HG03342 (cell line): ENCODE measurements around the gene ALDH1L1.

ENCODE experiments used
- ATAC-seq: cut with Tn5 transposase; IDR thresholded peaks from one replicate; pipeline ENCODE4 v1.9.1; 2021; ENCODE audit warnings: mild to moderate bottlenecking, moderate library complexity; ENCODE audit not compliant: unreplicated experiment

The ALDH1L1 gene

DNA sequence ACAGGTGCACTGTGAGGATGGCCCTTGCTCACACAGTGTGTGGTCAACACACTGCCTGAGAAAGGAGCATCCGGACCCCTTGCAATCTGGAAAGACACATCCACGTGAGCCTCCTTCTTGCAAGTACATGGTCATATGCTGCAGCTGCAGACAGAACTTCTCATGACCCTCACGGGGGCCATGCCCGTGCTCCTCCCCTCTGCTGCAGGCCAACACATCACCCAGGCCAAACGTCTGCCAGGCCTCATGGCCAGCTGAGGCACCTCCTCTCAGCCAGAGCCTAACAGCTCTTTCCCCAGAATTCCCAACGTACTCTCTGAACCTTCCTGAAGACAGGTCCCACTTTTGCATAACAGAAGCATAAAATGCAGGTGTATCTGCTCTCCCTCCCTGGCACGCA, 121.7 kb downstream of the ALDH1L1 start:
- ATAC-seq = no peak

GRCh38 chr3:126057936-126058335, 122.5 kb downstream of the ALDH1L1 start:
- ATAC-seq = no peak

- ATAC-seq = no peak
Observed at GRCh38 chr3:126057501-126057819, 122.9 kb downstream of the ALDH1L1 start.

GRCh38 chr3:126056681-126057500, 123.5 kb downstream of the ALDH1L1 start:
- ATAC-seq = no peak

DNA sequence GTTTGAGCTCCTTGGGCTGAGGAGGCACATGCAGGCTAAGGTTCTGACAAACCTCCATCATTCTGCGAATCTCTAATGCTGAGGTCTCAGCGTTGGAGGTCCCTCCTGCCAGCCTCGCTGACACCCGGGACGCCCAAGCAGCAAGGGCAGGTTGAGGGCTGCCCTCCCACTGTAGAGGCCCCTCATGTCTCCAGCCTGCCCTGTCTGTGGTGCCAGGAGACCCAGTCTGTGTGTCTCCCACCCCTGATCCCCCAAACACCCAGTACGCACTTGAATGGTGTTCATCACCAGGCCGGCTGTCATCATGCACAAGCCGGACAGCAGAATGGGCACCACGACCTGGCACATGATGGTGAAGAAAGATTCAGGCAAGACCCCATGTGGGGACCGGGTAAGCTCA, 124.3 kb downstream of the ALDH1L1 start:
- ATAC-seq = no peak

- ATAC-seq = no peak
Observed at GRCh38 chr3:126054870-126055269, 125.5 kb downstream of the ALDH1L1 start.

DNA sequence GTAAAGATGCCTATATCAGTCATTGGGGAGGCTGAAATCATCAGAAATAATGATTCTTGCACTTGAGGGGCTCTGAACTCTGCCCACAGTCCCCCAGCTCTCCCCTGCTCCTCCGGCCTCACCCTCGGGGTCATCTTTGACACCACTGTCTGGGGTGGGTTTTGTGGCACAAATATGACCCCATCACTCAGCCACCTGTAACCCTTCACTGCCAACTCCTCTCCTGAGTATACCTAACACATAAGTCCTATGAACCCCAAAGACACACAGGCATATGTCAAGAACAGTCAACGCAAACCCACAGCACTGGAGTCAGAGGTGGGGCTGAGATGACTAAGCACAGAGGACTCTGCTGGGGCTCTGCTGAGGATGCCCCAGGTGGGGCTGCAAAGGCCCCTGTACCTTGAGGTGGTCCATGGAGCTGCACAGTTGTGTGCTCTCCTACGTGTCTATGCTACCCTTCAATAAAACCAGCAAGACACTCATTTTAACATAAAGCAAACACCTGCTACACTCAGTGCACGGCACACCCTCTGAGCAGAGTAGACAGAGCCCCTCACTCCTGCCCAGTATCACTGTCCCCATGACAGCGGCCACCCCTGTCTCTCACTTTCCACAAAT, 126.3 kb downstream of the ALDH1L1 start:
- ATAC-seq = no peak
